SK-N-SH (cell line): Measurements from ENCODE around the gene SPACA9. TPM values are rescaled to one million over a fixed set of nuclear protein-coding genes. Genes with fewer than 3 reads are reported as not detected.

Source experiments
- CTCF ChIA-PET: fragments of 300-600, 350-600 bp; formaldehyde crosslinking; extraction: SDS; loops from one replicate; lab custom pipeline; 2021; lab: Yijun Ruan, JAX
- POLR2A ChIA-PET: fragments of 350-600 bp; sonication (Branson Sonifier 250); formaldehyde crosslinking; extraction: SDS; loops from one replicate; lab custom pipeline; 2020; ENCODE audit warnings: antibody characterized with exemption, inconsistent platforms; lab: Yijun Ruan, JAX
- DNase-seq: peaks from one replicate; pipeline ENCODE4 v3.0.0; 2012
- H2AFZ ChIP-seq: fragments of 200-600 bp; sonication (generic); 2 replicates; pipeline ENCODE4 v1.8.1; 2016; ENCODE audit warnings: antibody characterized with exemption, mild to moderate bottlenecking, low read depth
- H3F3A ChIP-seq: fragments of 200-600 bp; sonication (generic); replicated peaks from 2 replicates; pipeline ENCODE3; 2016; ENCODE audit warnings: antibody characterized with exemption, mild to moderate bottlenecking; ENCODE audit not compliant: insufficient read depth
- H3K27ac ChIP-seq, 2 experiments: fragments of 200-500 bp in 1 of 2; fragments of 200-600 bp in 1 of 2; sonication (Bioruptor generic) in 1 of 2; sonication (generic), shearing (Covaris generic) in 1 of 2; 2 replicates each; pipeline versions ENCODE4 v1.5.1 to v1.6.1; 2014 to 2016; ENCODE audit warnings: low read depth in 2 of 2, inconsistent platforms in 1 of 2, low read length in 1 of 2, mild to moderate bottlenecking in 1 of 2, mixed read lengths in 1 of 2
- H3K27me3 ChIP-seq: fragments of 200-600 bp; sonication (generic), shearing (Covaris generic); 2 replicates; pipeline ENCODE4 v1.6.1; 2016; ENCODE audit warnings: mixed run types; ENCODE audit not compliant: insufficient read depth
- H3K36me3 ChIP-seq, 2 experiments: fragments of 200-500 bp in 1 of 2; fragments of 200-600 bp in 1 of 2; sonication (Bioruptor generic) in 1 of 2; sonication (generic) in 1 of 2; replicated peaks in 1 of 2; 2 replicates each; pipeline versions ENCODE3 to v1.5.1; 2014 to 2016; ENCODE audit warnings: low read length in 1 of 2, mild to moderate bottlenecking in 1 of 2; ENCODE audit not compliant: insufficient read depth in 2 of 2, control insufficient read depth in 1 of 2
- H3K4me1 ChIP-seq, 2 experiments: fragments of 200-500 bp in 1 of 2; fragments of 200-600 bp in 1 of 2; sonication (Bioruptor generic) in 1 of 2; sonication (generic), shearing (Covaris generic) in 1 of 2; 2 replicates each; pipeline versions ENCODE4 v1.5.1 to v1.6.1; 2014 to 2016; ENCODE audit warnings: low read depth in 1 of 2, low read length in 1 of 2, mixed run types in 1 of 2; ENCODE audit not compliant: insufficient read depth in 2 of 2, control insufficient read depth in 1 of 2
- H3K4me2 ChIP-seq: fragments of 200-600 bp; sonication (generic), shearing (Covaris generic); 2 replicates; pipeline ENCODE4 v1.6.1; 2017; ENCODE audit warnings: mixed run types
- H3K4me3 ChIP-seq, 2 experiments: fragments of 200-500 bp in 1 of 2; fragments of 200-600 bp in 1 of 2; sonication (Bioruptor generic) in 1 of 2; sonication (generic), shearing (Covaris generic) in 1 of 2; 2 replicates each; pipeline versions ENCODE4 v1.5.1 to v1.8.1; 2014 to 2016; ENCODE audit warnings: low read depth in 2 of 2, inconsistent platforms in 1 of 2, low read length in 1 of 2, mild to moderate bottlenecking in 1 of 2, mixed read lengths in 1 of 2, moderate library complexity in 1 of 2
- H3K79me2 ChIP-seq: fragments of 200-600 bp; sonication (generic); 2 replicates; pipeline ENCODE4 v1.8.1; 2017; ENCODE audit warnings: mild to moderate bottlenecking; ENCODE audit not compliant: insufficient read depth
- H3K9ac ChIP-seq: fragments of 200-600 bp; sonication (generic); 2 replicates; pipeline ENCODE4 v1.6.1; 2017; ENCODE audit warnings: mixed run types
- H3K9me2 ChIP-seq: fragments of 200-600 bp; sonication (generic); 2 replicates; pipeline ENCODE4 v1.6.1; 2017; ENCODE audit warnings: mixed run types
- H3K9me3 ChIP-seq: fragments of 200-600 bp; sonication (generic); 2 replicates; pipeline ENCODE4 v1.6.1; 2017; ENCODE audit warnings: mixed run types, mild to moderate bottlenecking, moderate library complexity
- H4K20me1 ChIP-seq: fragments of 200-600 bp; sonication (generic); 2 replicates; pipeline ENCODE4 v1.6.1; 2017; ENCODE audit warnings: mild to moderate bottlenecking, mixed run types; ENCODE audit not compliant: insufficient read depth
- ELF1 ChIP-seq: IDR thresholded peaks from 2 replicates; pipeline ENCODE4 v1.4.0; 2012
- EZH2phosphoT487 ChIP-seq: fragments of 200-600 bp; sonication (generic); IDR thresholded peaks from 2 replicates; pipeline ENCODE4 v1.6.1; 2017; ENCODE audit warnings: low read depth, mixed run types, mild to moderate bottlenecking, antibody characterized with exemption, moderate library complexity, borderline replicate concordance
- GATA2 ChIP-seq: sonication (generic); formaldehyde crosslinking; IDR thresholded peaks from 2 replicates; pipeline ENCODE4 v1.5.0; 2020; ENCODE audit warnings: mild to moderate bottlenecking, missing genetic modification reagents
- JUND ChIP-seq: IDR thresholded peaks from 2 replicates; pipeline ENCODE4 v1.4.0; 2012
- MAX ChIP-seq: IDR thresholded peaks from 2 replicates; pipeline ENCODE4 v1.4.0; 2012; ENCODE audit warnings: low read depth
- PBX3 ChIP-seq: IDR thresholded peaks from 2 replicates; pipeline ENCODE4; 2012
- REST ChIP-seq: IDR thresholded peaks from 2 replicates; pipeline ENCODE4 v1.6.1; 2012; ENCODE audit warnings: mild to moderate bottlenecking, low read depth, low read length, moderate library complexity
- TEAD4 ChIP-seq: IDR thresholded peaks from 2 replicates; pipeline ENCODE4 v1.4.0; 2012; ENCODE audit warnings: mild to moderate bottlenecking, borderline replicate concordance; ENCODE audit not compliant: insufficient read depth
- WGBS: methylation state at CpG from one replicate; pipeline ENCODE4 v1.1.6; 2017; ENCODE audit warnings: low lambda C conversion rate; 5-methylcytosine and 5-hydroxymethylcytosine counted together
- polyA plus RNA-seq, 3 experiments: library from polyadenylated mRNA; depleted of rRNA; stranded (reverse); fragments of >200 nt; gene quantifications; 2 replicates each; pipeline ENCODE4 v1.2.3, GENCODE V29; 2012

SPACA9 gene
- polyA plus RNA-seq, 1 of the 3 experiments (the other 2 are of a cell fraction) = 9.8 TPM

GRCh38 chr9:132857031-132857430 lies 21.7 kb upstream of the SPACA9 start:
- H3K79me2 ChIP-seq = no peaks in the 10 kb centered on the region
- H3K4me3 ChIP-seq = no peak overlapping the region
- H3K36me3 ChIP-seq = no peaks in the 10 kb centered on the region
- H3K9ac ChIP-seq = no peak overlapping the region
- DNase-seq = no peak
- H3K9me2 ChIP-seq = no peaks in the 10 kb centered on the region
- H4K20me1 ChIP-seq = no peaks in the 10 kb centered on the region
- H3K27me3 ChIP-seq = no peaks in the 10 kb centered on the region
- no peaks in the 10 kb centered on the region for H3F3A ChIP-seq
- 70% methylated on average over 4 of the region's 8 CpGs for WGBS
- ChIA-PET POLR2A (no interaction called here), CTCF (interaction anchor here (1.0 to 3.3 kb wide), 4 partner anchors 10 to 221 kb away, joined by 3 to 14 read pairs (median 3); no protein-coding TSS in a partner anchor)
- no peak overlapping the region for H3K27ac ChIP-seq
- TF ChIP-seq EZH2phosphoT487 = no peak
- no peak overlapping the region for H3K4me2 ChIP-seq
- H3K4me1 ChIP-seq = peaks cover 0 to 22% of the 10 kb centered on the region in 2 experiments; a peak in 1 of 4 replicates
- no peaks in the 10 kb centered on the region for H3K9me3 ChIP-seq
- no peak overlapping the region for H2AFZ ChIP-seq

GRCh38 chr9:132857616-132858342 lies 20.9 kb upstream of the SPACA9 start:
- no peak overlapping the region for H3K4me2 ChIP-seq
- H3F3A ChIP-seq = no peaks in the 10 kb centered on the region
- peaks cover 0 to 22% of the 10 kb centered on the region in 2 experiments; a peak in 1 of 4 replicates for H3K4me1 ChIP-seq
- no peak for TF ChIP-seq TEAD4
- no peak for TF ChIP-seq REST
- TF ChIP-seq ELF1 = no peak
- TF ChIP-seq JUND = no peak
- no peak for TF ChIP-seq PBX3
- TF ChIP-seq MAX = no peak
- TF ChIP-seq GATA2 (CRISPR knock-in tag) = no peak
- no peak overlapping the region for H3K27ac ChIP-seq
- H3K36me3 ChIP-seq = no peaks in the 10 kb centered on the region
- no peaks in the 10 kb centered on the region for H3K79me2 ChIP-seq
- H4K20me1 ChIP-seq = no peaks in the 10 kb centered on the region
- peak; percentile 50 for DNase-seq
- no peak overlapping the region for H3K4me3 ChIP-seq
- H3K9ac ChIP-seq = no peak overlapping the region
- ChIA-PET POLR2A (no interaction called here), CTCF (interaction anchor here (1.1 to 3.3 kb wide), 4 partner anchors 8 to 44 kb away, joined by 3 to 14 read pairs (median 4); no protein-coding TSS in a partner anchor)
- WGBS = 79% methylated on average over 9 of the region's 24 CpGs
- no peak overlapping the region for H2AFZ ChIP-seq
- no peaks in the 10 kb centered on the region for H3K9me2 ChIP-seq
- no peaks in the 10 kb centered on the region for H3K27me3 ChIP-seq
- no peaks in the 10 kb centered on the region for H3K9me3 ChIP-seq
